ENCODE results near the gene INTS1.

The INTS1 gene

GRCh38 chr7:1505731-1506550, 1.8 kb upstream of the INTS1 start:
- DNase-seq = no peak

- no peak for DNase-seq
These were observed 799 bp downstream of the INTS1 start for GRCh38 chr7:1503390-1503789.

DNA sequence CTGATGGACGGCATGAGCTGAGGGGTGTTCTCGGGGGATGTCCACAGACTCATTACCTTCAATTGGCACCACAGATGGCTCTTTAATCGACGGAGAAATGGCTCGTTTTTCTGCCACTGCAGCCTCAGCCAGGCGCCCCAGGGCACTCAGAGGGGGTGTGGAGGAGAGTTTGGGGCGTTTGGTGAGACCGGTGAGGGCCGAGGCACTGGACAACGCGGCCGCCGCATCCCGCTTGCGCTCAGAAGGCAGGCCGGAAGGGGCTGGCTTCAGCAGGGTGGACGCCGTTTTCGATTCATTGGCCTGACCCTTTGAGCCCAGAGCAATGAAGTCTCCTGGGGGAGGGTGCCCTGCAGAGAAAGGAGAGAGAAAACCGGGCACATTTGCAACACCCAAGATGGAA, 1.3 kb downstream of the INTS1 start:
- no peak for DNase-seq

GRCh38 chr7:1501487-1502270, 2.5 kb downstream of the INTS1 start:
- DNase-seq = no peak

DNA sequence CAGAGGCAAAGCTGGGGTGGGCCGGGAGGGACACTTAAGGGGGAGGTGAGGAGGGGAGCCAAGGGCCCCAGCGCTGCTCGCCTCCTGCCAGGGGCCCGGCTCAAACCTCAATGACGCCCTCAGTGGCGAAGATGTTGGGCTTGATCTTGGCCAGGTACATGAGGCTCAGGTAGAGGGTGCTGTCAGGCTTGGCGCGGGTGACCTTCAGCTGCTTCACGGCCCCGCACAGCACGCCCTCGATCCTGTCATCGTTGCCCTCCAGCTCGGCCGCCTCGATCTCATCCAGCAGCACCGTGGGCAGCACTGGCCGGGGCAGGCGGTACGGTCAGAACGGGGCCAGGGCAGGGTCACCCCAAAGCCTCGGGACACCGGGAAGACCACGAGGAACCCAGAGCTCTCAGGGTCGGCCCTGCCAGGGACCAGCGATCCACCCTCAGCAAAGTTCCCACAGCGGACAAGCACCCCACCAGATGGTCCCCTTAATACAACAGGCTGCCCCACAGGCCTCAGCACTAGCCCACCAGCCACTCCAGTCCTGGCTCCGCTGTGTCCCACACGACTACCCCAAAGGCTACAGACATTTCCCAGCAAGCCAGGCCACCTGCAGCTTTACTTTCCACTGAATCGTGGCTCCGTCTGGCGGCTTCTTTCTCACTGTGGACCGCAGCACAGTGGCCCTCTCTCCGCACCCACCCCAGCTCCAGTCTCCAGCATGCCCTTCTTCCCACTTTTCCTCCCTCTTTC, 4.0 kb downstream of the INTS1 start:
- DNase-seq = no peak

DNA sequence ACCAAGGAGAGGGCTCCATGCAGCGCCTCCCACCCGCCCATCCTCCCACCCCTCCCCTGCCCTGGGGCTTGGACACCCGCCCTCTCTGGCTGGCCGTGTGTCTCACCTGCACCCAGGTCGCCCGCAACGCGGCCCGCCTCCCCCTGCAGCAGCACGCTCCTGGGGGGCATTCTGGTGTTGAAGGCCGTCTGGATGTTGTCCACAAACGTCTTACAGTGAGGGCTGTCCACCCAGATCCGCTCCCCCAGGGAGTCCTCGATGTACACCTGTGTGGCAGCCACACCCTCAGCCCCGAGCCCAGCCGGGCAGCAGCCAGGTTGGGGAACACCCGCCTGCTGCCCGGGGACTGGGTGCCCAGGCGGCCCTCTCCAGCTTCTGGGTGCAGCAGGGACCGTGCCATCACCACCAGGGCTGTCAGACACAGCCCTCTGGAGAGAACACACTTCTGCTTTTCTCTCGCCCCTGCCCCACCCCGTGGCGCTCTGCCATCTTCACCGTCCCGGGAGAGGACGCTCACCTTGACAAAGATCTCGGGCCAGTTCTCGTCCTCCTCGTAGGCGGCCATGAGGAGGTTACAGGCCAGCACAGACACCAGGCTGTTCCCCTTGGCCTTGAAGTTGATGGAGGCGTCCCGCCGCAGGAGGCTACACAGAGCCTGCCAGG, 4.7 kb downstream of the INTS1 start:
- DNase-seq = no peak

GRCh38 chr7:1498370-1499305, 5.6 kb downstream of the INTS1 start:
- no peak for DNase-seq

DNA sequence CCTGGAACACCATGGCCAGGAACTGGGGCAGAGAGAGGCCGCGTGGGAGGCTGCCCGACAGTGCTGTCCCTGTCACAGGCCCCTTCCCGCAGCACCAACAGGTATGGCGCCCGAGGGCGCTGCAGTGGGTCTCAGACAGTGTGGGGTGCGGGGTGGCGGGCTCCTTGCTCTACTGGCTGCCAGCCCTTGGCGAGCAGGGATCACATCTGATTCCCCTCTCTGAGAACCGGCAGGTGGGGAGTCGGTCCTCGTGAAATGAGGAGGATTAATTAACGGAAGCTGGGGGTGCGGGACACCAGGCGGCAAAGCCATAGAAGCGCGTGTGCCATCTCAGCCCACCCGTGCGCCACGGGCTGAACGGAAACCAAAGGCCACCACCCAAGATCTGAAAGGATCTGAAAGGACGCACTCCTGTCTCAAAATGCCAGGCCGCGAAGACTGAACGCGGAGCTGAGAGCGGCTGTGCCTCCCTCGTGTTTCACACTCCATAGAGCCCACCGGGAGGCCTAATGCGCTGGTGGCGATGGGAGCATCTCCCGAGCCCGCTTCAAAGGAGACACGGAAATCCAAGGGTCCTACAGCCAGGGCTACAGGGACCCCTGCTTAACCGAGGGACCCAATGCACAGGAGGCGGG, 6.8 kb downstream of the INTS1 start:
- no peak for DNase-seq

DNA sequence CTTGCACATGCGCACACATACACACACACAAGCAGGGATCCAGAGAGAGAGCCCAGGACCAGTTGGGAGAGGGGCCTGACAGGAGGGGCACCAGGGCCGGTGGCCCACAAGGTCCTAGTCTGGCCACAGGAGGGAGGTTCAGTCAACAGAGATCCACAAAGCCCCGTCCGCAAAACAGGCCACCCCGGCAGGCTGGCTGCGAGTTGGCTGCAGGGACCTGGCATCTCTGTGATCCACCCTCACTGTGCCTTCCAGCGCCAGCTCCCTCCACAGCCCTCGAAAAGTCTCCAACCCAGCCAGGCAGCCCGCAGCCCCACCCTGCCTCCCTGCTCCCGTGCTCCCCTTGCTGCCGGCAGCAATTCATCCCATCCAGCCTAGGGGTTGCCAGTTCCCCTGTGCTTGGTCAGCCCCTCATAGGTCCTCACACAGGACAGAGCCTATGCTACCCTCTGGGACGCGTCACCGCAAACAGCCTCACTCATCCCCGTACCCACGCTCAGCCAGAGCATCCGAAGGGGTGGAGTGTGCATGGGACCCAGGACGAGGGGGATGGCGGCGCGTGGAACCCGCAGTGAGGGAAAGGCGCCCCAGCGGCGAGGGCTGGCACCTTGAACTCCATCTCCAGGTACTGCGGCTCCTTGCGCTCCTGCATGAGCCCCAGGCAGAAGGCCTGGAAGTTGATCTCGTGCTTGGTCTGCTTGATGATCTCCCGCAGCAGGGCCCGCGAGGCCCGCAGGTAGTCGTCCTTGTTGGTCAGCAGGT, 7.5 kb downstream of the INTS1 start:
- no peak for DNase-seq

DNA sequence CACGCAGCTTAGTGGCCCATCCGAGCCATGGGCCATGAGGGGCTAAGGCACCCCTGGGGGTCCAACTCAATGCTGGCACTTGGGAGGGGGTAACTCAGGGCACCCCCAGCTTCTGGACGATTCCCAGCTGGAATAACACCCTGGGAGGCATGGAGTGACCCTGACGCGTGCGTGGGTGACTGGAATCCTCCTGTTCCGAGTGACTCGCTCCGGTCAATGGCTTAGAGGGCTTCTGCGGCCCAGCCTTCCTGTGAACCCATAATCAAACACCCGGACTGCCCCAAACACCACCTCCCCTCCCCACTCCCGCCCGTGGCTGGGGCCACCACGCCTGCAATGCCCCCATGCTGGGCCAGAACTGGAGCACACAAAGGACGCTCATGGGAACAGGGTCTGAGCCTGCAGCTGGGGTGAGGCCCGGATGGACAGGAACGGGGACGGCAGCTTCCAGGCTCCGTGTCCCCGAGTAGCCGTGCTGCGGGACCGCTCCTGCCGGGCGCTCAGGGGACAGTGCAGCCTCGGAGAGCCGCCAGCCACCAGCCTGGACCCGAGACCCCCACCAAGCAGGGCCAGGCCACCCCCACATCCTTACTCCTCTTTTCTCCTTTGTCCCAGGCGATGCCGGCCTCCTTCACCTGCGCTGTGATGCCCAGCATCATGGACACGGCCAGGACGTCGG, 8.5 kb downstream of the INTS1 start:
- DNase-seq = no peak

DNA sequence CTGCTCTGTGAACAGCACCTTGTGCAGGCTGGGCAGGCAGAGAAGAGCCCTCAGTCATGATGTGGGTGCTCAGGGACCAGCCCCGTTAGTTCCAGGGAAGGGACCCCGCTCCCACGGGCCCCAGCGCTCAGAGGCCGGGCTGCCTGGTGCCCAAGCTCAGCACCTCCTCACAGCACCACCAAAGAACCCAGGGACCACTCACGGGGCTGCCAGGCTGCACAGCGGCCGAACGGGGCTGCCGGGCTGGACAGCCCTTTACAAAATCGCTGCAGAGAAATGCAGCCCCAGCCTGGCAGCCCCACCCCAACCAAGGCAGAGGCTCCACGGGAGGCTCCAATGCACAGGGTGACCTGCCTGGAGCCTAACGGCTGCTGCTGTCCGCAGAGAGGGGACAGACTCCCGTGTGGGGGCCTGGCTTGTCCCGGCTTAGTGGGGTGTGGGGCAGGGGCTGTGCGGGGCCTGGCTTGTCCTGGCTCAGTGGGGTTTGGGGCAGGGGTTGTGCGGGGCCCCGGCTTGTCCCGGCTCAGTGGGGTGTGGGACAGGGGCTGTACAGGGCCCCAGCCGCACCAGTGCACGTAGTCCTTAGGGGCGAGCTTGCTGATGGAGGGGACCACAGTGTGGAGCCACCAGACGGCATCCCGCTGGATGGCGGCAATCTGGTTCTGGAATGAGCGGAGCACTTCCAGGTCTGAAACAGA, 9.2 kb downstream of the INTS1 start:
- no peak for DNase-seq

DNA sequence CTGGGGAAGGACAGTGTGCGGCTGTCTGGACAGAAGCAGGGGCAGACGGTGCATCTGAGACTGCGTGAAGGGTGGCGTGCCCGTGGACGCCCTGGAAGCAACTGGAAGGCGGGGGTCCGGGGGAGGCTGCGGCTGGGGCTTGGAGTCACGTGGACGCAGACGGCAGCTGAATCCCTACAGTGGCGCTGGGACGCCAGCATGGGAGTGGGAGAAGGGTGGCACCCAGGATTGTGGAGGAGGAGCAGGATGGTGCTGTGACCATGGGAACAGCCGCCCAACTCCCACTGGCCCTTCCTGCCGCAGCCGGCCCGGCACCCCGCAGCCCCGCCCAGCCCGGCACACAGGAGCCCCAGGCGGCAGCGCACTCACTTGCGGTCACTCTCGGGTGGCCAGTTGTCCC, 9.7 kb downstream of the INTS1 start:
- no peak for DNase-seq

DNA sequence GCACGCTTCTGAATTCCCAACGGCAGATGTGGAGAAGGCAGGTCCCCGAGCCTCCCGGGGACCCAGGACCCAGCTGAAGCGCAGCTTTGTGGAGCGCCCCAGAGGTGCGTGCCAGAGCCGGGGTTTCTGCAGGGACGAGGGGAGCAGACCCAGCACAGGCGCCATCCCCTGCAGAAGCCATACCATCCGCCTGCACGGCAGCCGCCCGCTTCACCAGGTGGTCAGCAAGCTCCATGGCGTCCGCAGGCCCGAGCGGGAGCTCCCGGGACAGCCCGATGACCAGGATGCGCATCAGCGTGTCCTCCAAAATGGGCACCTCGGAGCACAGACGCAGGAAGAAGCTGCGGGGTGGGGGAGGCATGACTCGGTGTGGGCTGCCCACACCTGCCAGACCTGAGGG, 10.6 kb downstream of the INTS1 start:
- no peak for DNase-seq

GRCh38 chr7:1493129-1493528, 11.1 kb downstream of the INTS1 start:
- DNase-seq = no peak

DNA sequence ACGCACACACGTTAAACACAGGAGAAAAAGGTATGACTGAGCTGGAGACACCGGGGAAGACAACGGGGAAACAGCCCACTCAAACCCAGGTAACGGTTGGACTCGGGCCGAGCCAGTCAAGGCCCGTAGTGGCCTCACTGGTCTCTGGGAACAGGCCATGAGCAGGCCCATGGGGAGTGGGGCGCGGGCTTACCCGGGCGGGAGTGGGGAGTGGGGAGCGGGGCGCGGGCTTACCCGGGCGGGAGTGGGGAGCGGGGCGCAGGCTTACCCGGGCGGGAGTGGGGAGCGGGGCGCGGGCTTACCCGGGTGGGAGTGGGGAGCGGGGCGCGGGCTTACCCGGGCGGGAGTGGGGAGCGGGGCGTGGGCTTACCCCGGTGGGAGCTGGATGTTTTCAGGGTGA, 11.5 kb downstream of the INTS1 start:
- DNase-seq = no peak

GRCh38 chr7:1492221-1492620, 12.0 kb downstream of the INTS1 start:
- DNase-seq = no peak

DNA sequence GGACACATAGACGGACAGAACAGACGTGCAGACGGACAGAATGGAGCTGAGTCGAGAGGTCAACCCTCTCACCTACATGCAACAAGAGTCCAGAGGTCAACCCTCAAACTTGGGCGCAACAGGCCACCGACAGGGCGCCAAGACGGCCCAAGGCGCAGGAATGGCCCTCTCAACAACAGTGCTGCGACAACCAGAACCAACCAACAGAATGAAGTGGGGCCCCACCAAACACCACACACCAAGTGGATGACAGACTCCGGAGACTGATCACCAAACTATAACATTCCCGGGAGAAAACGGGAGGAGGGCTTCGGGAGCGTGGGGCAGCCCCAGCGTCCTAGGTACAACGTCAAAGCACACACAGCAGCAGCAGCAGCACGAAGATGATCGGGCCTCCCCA, 13.4 kb downstream of the INTS1 start:
- no peak for DNase-seq

GRCh38 chr7:1489336-1489735, 14.9 kb downstream of the INTS1 start:
- DNase-seq = no peak

DNA sequence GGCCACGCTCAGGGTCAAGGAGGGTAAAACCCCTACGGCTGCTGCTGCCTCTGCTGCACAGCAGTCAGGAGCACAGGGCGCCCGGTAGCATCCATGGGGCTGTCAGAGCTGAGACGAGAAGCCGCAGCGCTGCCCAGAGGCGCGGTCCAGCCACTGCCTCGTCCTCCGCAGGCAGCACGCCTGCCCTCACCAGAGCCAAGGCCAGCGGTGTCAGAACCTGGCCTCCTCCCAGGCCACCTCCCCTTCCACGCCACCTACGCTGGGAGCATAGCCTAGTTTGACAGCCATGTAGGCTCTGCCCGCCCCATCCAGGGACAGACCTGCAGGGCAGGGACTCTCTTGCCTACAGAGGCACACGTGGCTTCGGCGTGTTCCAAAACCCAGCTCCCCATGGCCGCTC, 16.2 kb downstream of the INTS1 start:
- no peak for DNase-seq
